Muscle of arm (tissue), 12 donors: ENCODE measurements around the gene TCF7L1. TPM values are rescaled to one million over a fixed set of nuclear protein-coding genes. Genes with fewer than 3 reads are reported as not detected.
"Not testable (repeated sequence)": the region's sequence is repeated elsewhere in the genome, so short reads cannot be mapped to it uniquely, and the experiment has no call there.

Experiments
- DNase-seq: peaks from one replicate; pipeline ENCODE4 v3.0.0-alpha.2; 2013
- polyA plus RNA-seq, 12 donors: library from polyadenylated mRNA; unstranded; fragments of 120-200 nt; gene quantifications; one replicate each; pipeline ENCODE4 v1.2.1, GENCODE V29; 2013; ENCODE audit not compliant: insufficient read length in 12 of 12

TCF7L1 gene
- polyA plus RNA-seq, 12 donors = 28.2 to 77.7 (median 35.4) TPM; not detected in 1

DNA sequence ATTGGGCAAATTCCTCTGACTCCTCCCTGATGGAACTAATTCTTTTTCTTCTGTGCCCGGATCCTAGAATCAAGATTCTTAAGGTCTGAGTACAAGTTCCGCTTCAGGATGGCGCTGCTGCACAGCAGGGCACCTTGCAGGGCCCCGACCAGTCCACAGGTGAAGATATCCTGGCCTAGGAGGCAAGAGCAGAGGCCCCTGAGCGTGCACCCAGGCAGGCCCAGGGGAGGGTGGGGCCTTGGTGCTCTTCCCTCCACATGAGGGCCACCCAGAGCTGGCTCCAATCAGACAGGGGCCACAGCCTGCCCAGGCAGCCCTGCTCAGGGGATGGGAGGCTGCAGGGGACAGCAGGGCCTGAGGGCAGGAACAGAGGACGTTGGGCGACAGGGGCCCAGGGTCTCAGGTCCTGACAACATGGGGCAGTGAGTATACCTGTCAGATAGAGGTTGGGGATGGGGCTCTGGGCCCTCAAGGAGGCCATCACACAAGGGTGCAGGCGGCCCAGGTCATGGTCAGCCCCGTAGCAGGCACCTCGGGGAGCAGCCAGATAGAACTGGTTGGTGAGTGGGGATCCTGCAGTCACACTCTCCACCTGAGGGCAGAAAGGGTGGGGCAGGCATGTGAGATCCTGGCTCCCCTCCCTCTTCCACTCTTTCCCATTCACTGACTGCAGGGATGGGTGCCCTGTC, 210.2 kb downstream of the TCF7L1 start:
- DNase-seq = not testable (repeated sequence)

GRCh38 chr2:85344356-85344954, 211.3 kb downstream of the TCF7L1 start:
- DNase-seq = no peak

GRCh38 chr2:85347599-85347998, 214.4 kb downstream of the TCF7L1 start:
- no peak for DNase-seq

GRCh38 chr2:85353876-85354285, 220.7 kb downstream of the TCF7L1 start:
- DNase-seq = peak; percentile 17

- DNase-seq = peak; percentile 99
Observed at GRCh38 chr2:85354286-85355072, 221.3 kb downstream of the TCF7L1 start, which contains the start of the genes ELMOD3 and RETSAT. Gene ELMOD3 (plus strand): TSS chr2:85354769. CDS start chr2:85357199, 2,430 bp downstream. Gene RETSAT (minus strand): TSS chr2:85354528. CDS start chr2:85354507, 21 bp downstream.

DNA sequence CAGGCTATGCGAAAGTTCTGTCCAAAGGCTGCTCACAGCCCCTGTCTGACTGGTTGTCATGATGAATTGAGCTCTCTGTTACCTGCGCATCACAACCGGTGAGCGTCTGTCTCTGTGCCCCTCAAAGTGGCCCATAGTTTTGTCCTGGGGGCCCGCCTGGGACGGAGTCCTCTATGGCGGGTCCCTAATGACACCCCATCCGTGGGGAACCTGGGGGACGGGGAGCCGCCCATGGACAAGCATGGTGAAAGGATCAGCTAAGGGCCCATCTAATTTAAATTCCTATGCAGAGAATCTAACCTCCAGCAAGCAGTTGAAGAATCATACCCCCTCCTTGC, 221.8 kb downstream of the TCF7L1 start:
- DNase-seq = no peak

- DNase-seq = no peak
Observed at GRCh38 chr2:85355521-85355920, 222.3 kb downstream of the TCF7L1 start.

- no peak for DNase-seq
Observed at GRCh38 chr2:85356186-85356585, 223.0 kb downstream of the TCF7L1 start.

DNA sequence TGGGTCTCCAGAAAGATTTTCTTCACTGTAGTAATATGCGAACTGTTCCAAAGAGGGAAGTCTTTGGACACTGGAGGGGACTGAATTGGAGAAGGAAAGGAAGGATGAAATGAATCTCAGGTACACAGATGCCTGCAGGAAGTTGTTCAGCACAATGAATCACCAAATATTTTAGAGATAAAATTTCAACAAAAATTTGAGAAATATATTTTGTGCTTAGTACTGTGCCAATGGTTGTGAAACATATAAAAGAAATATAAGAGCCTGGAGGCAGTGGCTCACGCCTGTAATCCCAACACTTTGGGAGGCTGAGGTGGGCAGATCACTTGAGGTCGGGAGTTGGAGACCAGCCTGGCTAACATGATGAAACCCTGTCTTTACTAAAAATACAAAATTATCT, 224.5 kb downstream of the TCF7L1 start:
- no peak for DNase-seq

Other genes starting within 250 kb of the TCF7L1 start
- gene TMSB10, start 227.7 kb upstream of the TCF7L1 start, polyA plus RNA-seq = 1,000 to 10,000 TPM in 11 of 12 donors, not detected in 1; 1,067 to 1,735 (median 1,170) TPM
- 10 to 100 TPM in 11 of 12 donors, not detected in 1; 30.6 to 57.6 (median 47.4) TPM for gene KCMF1, start 162.2 kb upstream of the TCF7L1 start, polyA plus RNA-seq
- 10 to 100 TPM in 11 of 12 donors, not detected in 1; 62.0 to 93.9 (median 70.7) TPM for gene TGOLN2, start 194.6 kb downstream of the TCF7L1 start, polyA plus RNA-seq
- 10 to 100 TPM in 11 of 12 donors, not detected in 1; 11.9 to 21.6 (median 14.7) TPM for gene RETSAT, start 221.1 kb downstream of the TCF7L1 start, polyA plus RNA-seq
- 10 to 100 TPM in 11 of 12 donors, not detected in 1; 11.1 to 27.4 (median 14.9) TPM for gene ELMOD3, start 221.4 kb downstream of the TCF7L1 start, polyA plus RNA-seq